Measurements from ENCODE around the gene ANXA2R.
"Not testable (repeated sequence)": the region's sequence is repeated elsewhere in the genome, so short reads cannot be mapped to it uniquely, and the experiment has no call there.

ANXA2R gene

DNA sequence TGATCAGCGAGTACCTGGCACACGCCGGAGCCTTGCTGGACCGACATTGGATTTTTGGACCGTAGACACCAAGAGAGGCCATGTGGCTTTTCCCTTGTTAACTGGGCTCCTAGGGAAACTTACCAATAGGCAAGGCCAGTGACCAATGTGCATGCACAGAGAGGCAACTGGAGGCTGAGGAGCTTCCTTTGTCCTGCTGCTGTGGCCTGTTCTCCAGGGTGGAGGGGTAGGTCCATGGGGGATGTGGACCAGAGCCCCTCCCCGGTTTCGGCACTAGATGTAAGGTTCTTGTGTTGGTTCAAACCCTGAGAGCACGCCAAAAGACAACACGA, 34.8 kb upstream of the ANXA2R start:
- Histone ChIP-seq H3K27ac (peak overlapping the region; percentile 59 to 79), H3K4me3 (peak overlapping the region; percentile 38)
- peak; percentile 73 for DNase-seq (ENCODE audit: low spot score)
- TF ChIP-seq, protein P1, sequence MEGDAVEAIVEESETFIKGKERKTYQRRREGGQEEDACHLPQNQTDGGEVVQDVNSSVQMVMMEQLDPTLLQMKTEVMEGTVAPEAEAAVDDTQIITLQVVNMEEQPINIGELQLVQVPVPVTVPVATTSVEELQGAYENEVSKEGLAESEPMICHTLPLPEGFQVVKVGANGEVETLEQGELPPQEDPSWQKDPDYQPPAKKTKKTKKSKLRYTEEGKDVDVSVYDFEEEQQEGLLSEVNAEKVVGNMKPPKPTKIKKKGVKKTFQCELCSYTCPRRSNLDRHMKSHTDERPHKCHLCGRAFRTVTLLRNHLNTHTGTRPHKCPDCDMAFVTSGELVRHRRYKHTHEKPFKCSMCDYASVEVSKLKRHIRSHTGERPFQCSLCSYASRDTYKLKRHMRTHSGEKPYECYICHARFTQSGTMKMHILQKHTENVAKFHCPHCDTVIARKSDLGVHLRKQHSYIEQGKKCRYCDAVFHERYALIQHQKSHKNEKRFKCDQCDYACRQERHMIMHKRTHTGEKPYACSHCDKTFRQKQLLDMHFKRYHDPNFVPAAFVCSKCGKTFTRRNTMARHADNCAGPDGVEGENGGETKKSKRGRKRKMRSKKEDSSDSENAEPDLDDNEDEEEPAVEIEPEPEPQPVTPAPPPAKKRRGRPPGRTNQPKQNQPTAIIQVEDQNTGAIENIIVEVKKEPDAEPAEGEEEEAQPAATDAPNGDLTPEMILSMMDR (IDR thresholded peaks at IDR 0.05) = no peak

DNA sequence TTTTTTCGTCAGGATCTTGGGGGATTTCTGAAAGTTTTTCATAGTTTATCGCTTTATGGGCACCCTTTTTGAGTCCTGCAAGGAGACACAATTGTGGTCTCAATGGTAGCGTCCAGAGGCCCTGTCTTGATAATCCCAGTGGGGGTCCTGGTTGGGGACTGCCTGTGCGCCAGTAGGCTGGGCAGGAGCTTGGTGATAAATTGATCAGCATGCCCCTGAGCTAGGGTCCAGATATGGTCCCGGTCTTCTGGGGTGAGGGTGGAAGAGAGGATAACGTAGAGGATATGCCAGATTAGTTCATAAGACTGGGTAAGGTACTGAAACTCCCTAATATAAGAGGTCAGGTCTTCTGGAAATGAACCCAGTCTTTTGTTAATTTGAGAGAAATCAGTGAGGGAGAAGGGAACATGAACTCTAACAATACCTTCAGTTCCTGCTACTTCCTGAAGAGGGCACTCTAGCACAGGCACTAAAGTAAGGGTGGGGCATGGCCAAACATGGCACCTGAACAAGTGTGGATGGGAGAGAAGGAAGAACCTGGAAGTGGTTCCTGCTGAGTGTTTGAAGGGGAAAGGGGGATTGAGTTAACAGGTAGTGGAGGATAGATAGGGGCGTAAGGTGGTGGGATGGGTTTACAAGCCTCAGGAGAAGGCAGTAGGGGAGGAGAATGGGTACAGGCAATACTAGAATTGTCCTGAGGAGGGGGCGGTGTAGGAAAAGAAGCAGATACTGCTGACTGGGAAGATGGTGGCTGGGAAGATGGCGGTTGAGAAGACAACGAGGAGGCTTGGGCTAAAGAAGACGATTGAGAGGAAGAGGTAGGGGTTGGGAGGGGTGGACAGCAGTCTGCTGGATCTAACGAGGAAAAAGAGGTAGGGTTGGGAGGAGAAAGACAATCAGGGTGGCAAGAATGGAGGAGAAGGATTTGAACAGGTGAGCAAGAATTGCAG, 33.8 kb upstream of the ANXA2R start:
- TF ChIP-seq, protein P1 (IDR thresholded peaks at IDR 0.05) = peak; percentile 19
- H3K27ac ChIP-seq = no peak overlapping the region
- H3K4me3 ChIP-seq = no peak overlapping the region
- no peak for DNase-seq (ENCODE audit: low spot score)

DNA sequence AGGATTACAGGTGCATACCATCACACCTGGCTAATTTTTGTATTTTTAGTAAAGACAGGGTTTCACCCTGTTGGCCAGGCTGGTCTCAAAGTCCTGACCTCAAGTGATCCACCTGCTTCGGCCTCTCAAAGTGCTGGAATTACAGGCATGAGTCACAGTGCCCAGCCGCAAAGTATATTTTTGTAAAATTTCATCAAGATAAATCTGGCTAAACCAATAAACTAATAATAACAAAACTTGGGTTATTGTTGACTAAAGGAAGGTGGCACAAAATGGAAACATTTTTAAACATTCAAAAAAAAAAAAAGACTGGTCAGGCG, 29.2 kb upstream of the ANXA2R start:
- not testable (repeated sequence) for H3K27ac ChIP-seq; DNase-seq (ENCODE audit: low spot score)
- H3K4me3 ChIP-seq = peak overlapping the region; percentile 88

DNA sequence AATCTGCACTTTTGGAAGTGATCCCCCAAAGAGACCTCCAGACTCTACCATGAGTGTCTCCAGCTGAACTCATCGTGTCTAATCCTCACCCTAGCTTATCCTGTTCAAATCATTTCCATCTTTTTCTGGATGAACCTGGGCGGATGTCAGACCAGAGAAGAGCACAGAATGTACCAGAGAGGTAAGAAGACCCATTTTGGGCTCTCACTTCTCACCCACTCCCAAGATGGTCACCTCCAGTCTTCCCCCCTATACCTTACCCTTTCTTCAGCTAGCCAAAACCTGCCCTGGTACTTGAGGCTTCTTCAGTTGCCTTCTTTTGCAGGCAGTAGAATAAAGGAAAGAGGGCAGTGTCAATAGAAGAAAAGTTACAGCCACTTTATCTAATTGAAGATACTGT, 27.9 kb upstream of the ANXA2R start:
- Histone ChIP-seq H3K4me3 (peak overlapping the region; percentile 88), H3K27ac (peak overlapping the region; percentile 98 to 99)
- TF ChIP-seq, protein P1 (IDR thresholded peaks at IDR 0.05) = no peak
- DNase-seq (ENCODE audit: low spot score) = no peak

DNA sequence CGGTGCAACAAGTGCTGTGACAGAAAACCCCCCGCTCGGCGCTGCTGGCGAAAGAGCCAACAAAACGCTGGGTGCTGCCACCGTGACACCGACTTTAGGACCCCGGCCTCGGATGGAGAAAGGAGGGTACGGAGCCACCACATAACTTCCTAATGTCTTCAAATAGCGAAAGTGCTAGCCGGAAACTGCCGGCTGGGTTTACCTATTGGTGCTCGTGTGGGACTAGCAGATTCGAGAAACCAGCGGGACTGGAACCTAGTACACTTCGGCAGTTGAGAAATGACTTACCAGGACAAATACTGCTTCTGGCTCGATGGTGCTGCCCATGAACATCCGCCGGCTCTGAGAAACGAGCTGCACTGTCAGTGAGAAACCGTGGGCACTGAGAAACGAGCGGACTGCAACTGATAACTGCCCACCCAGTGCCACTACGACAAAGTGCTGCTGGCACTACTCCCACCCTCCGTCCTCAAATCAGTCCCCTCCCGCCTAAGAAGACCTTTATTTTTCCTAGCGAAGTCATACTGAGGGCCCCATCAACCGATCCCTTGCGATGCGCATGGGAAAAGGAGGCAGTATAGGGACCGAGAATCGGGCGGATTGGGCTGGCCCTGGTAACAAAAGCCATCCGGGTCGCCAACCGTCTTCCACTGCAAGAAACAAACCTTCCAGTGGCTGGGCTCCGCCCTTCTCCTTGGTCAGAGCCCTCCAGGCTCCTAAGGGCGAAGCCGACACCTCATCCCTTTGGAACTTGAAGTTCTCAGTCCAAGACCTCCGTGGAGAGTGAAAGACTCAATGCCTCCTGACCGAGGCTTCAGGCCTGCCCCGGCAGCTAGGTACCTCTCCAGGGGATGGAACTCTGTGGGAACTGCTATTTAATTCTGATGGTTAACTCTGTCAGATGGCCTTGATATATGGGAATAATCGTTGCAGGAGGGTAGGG, 27.0 kb upstream of the ANXA2R start:
- Histone ChIP-seq H3K4me3 (peak overlapping the region; percentile 88), H3K27ac (peak overlapping the region; percentile 98 to 99)
- DNase-seq (ENCODE audit: low spot score) = peak; percentile 90
- TF ChIP-seq, protein P1 (IDR thresholded peaks at IDR 0.05) = no peak

DNA sequence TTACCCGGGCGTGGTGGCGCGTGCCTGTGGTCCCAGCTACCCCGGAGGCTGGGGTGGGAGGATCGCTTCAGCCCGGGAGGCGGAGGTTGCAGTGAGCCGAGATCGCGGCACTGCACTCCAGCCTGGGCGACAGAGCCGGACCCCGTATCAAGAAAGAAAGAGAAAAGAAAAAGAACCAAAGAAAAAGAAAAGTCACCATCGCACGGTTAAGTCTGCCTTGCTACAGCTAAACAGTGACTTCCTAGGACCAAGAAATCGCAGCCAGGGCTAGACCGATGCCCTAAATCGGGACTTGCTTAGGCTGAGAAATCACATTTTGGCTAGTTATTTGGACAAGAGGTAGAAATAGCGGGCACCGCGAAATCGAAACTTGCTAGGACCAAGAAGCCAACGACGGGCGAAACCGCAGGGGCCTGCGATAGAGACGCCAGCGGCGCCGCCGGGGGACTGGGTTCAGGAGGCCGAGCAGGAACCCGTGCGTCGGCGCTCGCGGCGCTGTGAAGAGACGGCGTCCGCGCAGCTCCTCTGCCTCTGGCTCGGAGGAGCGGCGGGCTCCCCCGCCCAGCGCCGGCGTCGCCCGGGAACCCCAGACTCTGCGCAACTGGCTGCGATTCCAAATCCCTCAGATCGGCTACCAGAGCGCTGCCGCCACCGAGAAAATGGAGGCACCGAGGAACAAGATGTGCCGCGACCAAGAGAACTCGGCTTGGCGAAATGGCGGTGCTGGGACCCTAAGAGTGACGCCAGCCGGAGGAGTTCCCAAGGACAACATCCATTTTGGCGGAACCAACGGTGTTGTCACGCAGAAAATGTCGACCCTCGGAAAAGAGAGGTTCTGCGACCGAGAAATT, 26.1 kb upstream of the ANXA2R start:
- Histone ChIP-seq H3K4me3 (peak overlapping the region; percentile 88), H3K27ac (peak overlapping the region; percentile 98 to 99)
- TF ChIP-seq, protein P1 (IDR thresholded peaks at IDR 0.05) = no peak
- peak; percentile 85 for DNase-seq (ENCODE audit: low spot score)
